ENCODE data around the gene PMS2.

DNA sequence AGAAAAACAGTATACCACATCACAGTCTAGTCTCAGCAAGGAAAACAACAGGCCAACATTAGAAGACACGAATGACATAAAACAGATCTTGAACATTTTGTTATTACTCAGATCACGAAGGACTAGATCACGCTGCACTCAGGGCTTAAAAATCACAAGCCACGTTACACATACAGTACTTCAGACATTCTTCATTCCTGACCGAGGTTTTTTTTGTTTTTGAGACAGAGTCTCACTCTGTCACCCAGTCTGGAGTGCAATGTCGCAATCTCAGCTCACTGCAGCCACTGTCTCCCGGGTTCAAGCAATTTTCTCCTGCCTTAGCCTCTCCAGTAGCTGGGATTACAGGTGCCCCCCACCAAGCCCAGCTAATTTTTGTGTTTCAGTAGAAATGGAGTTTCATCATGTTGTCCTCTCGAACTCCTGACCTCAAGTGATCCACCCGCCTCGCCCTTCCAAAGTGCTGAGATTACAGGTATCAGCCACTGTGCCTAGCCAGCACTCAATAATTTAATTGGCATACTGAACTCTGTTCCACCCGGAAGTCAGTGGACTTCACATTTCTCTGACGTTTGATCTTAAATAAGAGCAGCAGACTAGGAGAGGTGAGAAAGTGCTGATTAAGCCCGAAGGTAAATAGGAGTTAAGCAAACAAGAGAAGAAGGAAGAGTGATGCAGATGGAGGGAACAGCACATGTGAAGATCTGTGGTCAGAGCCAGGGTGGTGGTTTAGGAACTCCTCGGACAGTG, 3.7 kb upstream of the PMS2 start:
- TF ChIP-seq, protein P1, sequence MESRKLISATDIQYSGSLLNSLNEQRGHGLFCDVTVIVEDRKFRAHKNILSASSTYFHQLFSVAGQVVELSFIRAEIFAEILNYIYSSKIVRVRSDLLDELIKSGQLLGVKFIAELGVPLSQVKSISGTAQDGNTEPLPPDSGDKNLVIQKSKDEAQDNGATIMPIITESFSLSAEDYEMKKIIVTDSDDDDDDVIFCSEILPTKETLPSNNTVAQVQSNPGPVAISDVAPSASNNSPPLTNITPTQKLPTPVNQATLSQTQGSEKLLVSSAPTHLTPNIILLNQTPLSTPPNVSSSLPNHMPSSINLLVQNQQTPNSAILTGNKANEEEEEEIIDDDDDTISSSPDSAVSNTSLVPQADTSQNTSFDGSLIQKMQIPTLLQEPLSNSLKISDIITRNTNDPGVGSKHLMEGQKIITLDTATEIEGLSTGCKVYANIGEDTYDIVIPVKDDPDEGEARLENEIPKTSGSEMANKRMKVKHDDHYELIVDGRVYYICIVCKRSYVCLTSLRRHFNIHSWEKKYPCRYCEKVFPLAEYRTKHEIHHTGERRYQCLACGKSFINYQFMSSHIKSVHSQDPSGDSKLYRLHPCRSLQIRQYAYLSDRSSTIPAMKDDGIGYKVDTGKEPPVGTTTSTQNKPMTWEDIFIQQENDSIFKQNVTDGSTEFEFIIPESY (IDR thresholded peaks at IDR 0.05; ENCODE audit: extremely low read depth, insufficient replicate concordance, low read length) = no peak
- TF ChIP-seq, protein P2, sequence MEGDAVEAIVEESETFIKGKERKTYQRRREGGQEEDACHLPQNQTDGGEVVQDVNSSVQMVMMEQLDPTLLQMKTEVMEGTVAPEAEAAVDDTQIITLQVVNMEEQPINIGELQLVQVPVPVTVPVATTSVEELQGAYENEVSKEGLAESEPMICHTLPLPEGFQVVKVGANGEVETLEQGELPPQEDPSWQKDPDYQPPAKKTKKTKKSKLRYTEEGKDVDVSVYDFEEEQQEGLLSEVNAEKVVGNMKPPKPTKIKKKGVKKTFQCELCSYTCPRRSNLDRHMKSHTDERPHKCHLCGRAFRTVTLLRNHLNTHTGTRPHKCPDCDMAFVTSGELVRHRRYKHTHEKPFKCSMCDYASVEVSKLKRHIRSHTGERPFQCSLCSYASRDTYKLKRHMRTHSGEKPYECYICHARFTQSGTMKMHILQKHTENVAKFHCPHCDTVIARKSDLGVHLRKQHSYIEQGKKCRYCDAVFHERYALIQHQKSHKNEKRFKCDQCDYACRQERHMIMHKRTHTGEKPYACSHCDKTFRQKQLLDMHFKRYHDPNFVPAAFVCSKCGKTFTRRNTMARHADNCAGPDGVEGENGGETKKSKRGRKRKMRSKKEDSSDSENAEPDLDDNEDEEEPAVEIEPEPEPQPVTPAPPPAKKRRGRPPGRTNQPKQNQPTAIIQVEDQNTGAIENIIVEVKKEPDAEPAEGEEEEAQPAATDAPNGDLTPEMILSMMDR (IDR thresholded peaks at IDR 0.05 in 2 of 3, conservative IDR thresholded peaks at IDR 0.05 in 1 of 3; ENCODE audit: borderline replicate concordance in 1 of 3, insufficient read depth in 1 of 3, low read depth in 2 of 3, low read length in 2 of 3) = no peak
- TF ChIP-seq POLR2A (IDR thresholded peaks at IDR 0.05; ENCODE audit: borderline replicate concordance, extremely low read depth, insufficient read depth, insufficient read length) (no peak), ZNF274 (IDR thresholded peaks at IDR 0.05; ENCODE audit: low read depth, low read length) (no peak), POLR2AphosphoS5 (IDR thresholded peaks at IDR 0.05; ENCODE audit: low read depth, low read length) (no peak), CBX3 (IDR thresholded peaks at IDR 0.05; ENCODE audit: low read depth) (no peak), SP1 (IDR thresholded peaks at IDR 0.05; ENCODE audit: low read depth) (no peak), SRF (IDR thresholded peaks at IDR 0.05; ENCODE audit: low read depth) (no peak), TCF7L2 (IDR thresholded peaks at IDR 0.05; ENCODE audit: borderline replicate concordance, extremely low read depth, insufficient read depth, insufficient read length) (no peak), YY1 (IDR thresholded peaks at IDR 0.05; ENCODE audit: extremely low read depth, insufficient replicate concordance, low read depth, low read length) (no peak)
- TF ChIP-seq, protein P3, sequence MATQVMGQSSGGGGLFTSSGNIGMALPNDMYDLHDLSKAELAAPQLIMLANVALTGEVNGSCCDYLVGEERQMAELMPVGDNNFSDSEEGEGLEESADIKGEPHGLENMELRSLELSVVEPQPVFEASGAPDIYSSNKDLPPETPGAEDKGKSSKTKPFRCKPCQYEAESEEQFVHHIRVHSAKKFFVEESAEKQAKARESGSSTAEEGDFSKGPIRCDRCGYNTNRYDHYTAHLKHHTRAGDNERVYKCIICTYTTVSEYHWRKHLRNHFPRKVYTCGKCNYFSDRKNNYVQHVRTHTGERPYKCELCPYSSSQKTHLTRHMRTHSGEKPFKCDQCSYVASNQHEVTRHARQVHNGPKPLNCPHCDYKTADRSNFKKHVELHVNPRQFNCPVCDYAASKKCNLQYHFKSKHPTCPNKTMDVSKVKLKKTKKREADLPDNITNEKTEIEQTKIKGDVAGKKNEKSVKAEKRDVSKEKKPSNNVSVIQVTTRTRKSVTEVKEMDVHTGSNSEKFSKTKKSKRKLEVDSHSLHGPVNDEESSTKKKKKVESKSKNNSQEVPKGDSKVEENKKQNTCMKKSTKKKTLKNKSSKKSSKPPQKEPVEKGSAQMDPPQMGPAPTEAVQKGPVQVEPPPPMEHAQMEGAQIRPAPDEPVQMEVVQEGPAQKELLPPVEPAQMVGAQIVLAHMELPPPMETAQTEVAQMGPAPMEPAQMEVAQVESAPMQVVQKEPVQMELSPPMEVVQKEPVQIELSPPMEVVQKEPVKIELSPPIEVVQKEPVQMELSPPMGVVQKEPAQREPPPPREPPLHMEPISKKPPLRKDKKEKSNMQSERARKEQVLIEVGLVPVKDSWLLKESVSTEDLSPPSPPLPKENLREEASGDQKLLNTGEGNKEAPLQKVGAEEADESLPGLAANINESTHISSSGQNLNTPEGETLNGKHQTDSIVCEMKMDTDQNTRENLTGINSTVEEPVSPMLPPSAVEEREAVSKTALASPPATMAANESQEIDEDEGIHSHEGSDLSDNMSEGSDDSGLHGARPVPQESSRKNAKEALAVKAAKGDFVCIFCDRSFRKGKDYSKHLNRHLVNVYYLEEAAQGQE (IDR thresholded peaks at IDR 0.05; ENCODE audit: low read depth) = no peak
- TF ChIP-seq, protein P4, sequence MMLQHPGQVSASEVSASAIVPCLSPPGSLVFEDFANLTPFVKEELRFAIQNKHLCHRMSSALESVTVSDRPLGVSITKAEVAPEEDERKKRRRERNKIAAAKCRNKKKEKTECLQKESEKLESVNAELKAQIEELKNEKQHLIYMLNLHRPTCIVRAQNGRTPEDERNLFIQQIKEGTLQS (IDR thresholded peaks at IDR 0.05) = no peak
- TF ChIP-seq, protein P5, sequence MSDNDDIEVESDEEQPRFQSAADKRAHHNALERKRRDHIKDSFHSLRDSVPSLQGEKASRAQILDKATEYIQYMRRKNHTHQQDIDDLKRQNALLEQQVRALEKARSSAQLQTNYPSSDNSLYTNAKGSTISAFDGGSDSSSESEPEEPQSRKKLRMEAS (IDR thresholded peaks at IDR 0.05) = no peak
